ENCODE data around the gene PSMB8. TPM values are rescaled to one million over a fixed set of nuclear protein-coding genes. Genes with fewer than 3 reads are reported as not detected.

Gene PSMB8
- polyA plus RNA-seq, 1 donor (not counting 4 experiments of a cell fraction or from before 2014, with no cell fraction given), result 63.4 TPM

DNA sequence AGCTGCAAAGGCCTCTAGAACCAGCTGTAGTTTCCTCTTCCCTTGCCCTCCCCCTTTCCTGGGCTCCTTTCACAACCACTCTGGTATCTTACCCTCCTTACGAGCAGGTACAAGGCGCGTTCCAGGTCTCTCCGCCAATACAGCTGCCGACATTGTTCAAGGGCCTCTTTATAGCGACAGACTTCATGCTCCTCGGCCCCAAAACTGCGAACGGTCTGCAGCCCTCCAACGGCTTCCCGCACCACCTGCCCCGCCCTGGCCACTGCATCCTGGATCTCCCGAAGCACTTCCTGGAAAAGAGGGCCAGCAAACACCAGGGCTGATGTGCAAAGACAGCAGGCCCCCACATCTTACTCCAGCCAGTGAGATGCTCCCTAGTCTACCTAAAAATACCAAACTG lies 11.3 kb downstream of the PSMB8 start:
- Histone ChIP-seq H3K4me1 (ENCODE audit: control insufficient read depth, extremely low read depth, insufficient read depth, low read length) (peaks cover 12% of the 10 kb centered on the region), H3K27me3 (ENCODE audit: control insufficient read depth, extremely low read depth, insufficient read depth, low read length) (no peaks in the 10 kb centered on the region), H3K9ac (ENCODE audit: control insufficient read depth, extremely low read depth, insufficient read depth, low read length) (no peak overlapping the region), H3K9me3 (ENCODE audit: control insufficient read depth, low read depth, low read length) (no peaks in the 10 kb centered on the region), H3K9me1 (ENCODE audit: control insufficient read depth, extremely low read depth, insufficient read depth, low read length) (no peaks in the 10 kb centered on the region), H2AFZ (ENCODE audit: control insufficient read depth, low read length) (no peak overlapping the region), H3K27ac (ENCODE audit: control insufficient read depth, insufficient read depth, low read length) (no peak overlapping the region), H3K4me3 (ENCODE audit: control insufficient read depth in 2 of 3, extremely low read depth in 1 of 3, insufficient read depth in 2 of 3, low read depth in 1 of 3, low read length in 3 of 3) (no peak overlapping the region), H3K36me3 (ENCODE audit: control insufficient read depth in 2 of 2, extremely low read depth in 1 of 2, insufficient read depth in 2 of 2, low read length in 2 of 2) (peaks cover 27 to 40% of the 10 kb centered on the region in 2 experiments), H3K79me2 (ENCODE audit: control insufficient read depth, insufficient read depth, low read length) (peaks cover 16% of the 10 kb centered on the region), H3K4me2 (ENCODE audit: control insufficient read depth, extremely low read depth, insufficient read depth, low read depth, low read length) (no peak overlapping the region), H4K20me1 (ENCODE audit: control insufficient read depth, extremely low read depth, insufficient read depth, low read length) (no peaks in the 10 kb centered on the region)
- dilution Hi-C loops (cut with MboI; ENCODE audit: extremely low pct_ligation_motif_present, low sequenced_read_pairs), result no loop called here
- no peak for DNase-seq (ENCODE audit: low read depth, low spot score)
- no peak for TF ChIP-seq EZH2 (IDR thresholded peaks at IDR 0.05; ENCODE audit: low read length)
- TF ChIP-seq, protein P1, sequence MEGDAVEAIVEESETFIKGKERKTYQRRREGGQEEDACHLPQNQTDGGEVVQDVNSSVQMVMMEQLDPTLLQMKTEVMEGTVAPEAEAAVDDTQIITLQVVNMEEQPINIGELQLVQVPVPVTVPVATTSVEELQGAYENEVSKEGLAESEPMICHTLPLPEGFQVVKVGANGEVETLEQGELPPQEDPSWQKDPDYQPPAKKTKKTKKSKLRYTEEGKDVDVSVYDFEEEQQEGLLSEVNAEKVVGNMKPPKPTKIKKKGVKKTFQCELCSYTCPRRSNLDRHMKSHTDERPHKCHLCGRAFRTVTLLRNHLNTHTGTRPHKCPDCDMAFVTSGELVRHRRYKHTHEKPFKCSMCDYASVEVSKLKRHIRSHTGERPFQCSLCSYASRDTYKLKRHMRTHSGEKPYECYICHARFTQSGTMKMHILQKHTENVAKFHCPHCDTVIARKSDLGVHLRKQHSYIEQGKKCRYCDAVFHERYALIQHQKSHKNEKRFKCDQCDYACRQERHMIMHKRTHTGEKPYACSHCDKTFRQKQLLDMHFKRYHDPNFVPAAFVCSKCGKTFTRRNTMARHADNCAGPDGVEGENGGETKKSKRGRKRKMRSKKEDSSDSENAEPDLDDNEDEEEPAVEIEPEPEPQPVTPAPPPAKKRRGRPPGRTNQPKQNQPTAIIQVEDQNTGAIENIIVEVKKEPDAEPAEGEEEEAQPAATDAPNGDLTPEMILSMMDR (optimal IDR thresholded peaks at IDR 0.05 in 1 of 3, IDR thresholded peaks at IDR 0.05 in 1 of 3, conservative IDR thresholded peaks at IDR 0.05 in 1 of 3; ENCODE audit: extremely low read depth in 1 of 3, insufficient read depth in 2 of 3, low read length in 3 of 3), result no peak
- no peak for FAIRE-seq

DNA sequence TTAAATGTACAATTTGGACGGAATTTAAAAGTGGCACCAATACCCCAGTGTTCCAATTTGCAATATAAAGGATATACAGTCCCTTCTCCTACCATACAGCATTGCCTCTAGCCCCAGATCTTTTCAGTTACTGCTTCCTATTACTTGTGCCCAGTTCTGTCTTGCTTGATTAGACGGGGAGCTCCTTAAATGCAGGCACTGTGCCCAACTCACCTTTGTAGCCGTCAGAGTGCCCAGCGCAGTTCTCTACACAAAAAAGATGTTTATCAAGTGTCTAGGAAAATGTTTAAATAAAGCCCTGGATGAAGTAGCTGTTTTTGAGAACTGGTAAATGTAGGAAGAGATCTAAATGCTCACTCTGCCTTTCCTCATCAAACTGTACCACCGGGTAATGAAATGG lies 12.9 kb downstream of the PSMB8 start:
- Histone ChIP-seq H3K36me3 (ENCODE audit: control insufficient read depth in 2 of 2, extremely low read depth in 1 of 2, insufficient read depth in 2 of 2, low read length in 2 of 2) (peaks cover 29 to 40% of the 10 kb centered on the region in 2 experiments), H3K9me1 (ENCODE audit: control insufficient read depth, extremely low read depth, insufficient read depth, low read length) (no peaks in the 10 kb centered on the region), H3K4me1 (ENCODE audit: control insufficient read depth, extremely low read depth, insufficient read depth, low read length) (peaks cover 4% of the 10 kb centered on the region), H4K20me1 (ENCODE audit: control insufficient read depth, extremely low read depth, insufficient read depth, low read length) (no peaks in the 10 kb centered on the region), H3K4me3 (ENCODE audit: control insufficient read depth in 2 of 3, extremely low read depth in 1 of 3, insufficient read depth in 2 of 3, low read depth in 1 of 3, low read length in 3 of 3) (no peak overlapping the region), H3K4me2 (ENCODE audit: control insufficient read depth, extremely low read depth, insufficient read depth, low read depth, low read length) (no peak overlapping the region), H3K79me2 (ENCODE audit: control insufficient read depth, insufficient read depth, low read length) (peaks cover 4% of the 10 kb centered on the region), H3K27ac (ENCODE audit: control insufficient read depth, insufficient read depth, low read length) (no peak overlapping the region), H3K9ac (ENCODE audit: control insufficient read depth, extremely low read depth, insufficient read depth, low read length) (no peak overlapping the region), H3K27me3 (ENCODE audit: control insufficient read depth, extremely low read depth, insufficient read depth, low read length) (no peaks in the 10 kb centered on the region), H3K9me3 (ENCODE audit: control insufficient read depth, low read depth, low read length) (no peaks in the 10 kb centered on the region), H2AFZ (ENCODE audit: control insufficient read depth, low read length) (no peak overlapping the region)
- TF ChIP-seq, protein P1 (optimal IDR thresholded peaks at IDR 0.05 in 1 of 3, IDR thresholded peaks at IDR 0.05 in 1 of 3, conservative IDR thresholded peaks at IDR 0.05 in 1 of 3; ENCODE audit: extremely low read depth in 1 of 3, insufficient read depth in 2 of 3, low read length in 3 of 3), result no peak
- TF ChIP-seq EZH2 (IDR thresholded peaks at IDR 0.05; ENCODE audit: low read length), result no peak
- DNase-seq (ENCODE audit: low read depth, low spot score) (no peak), FAIRE-seq (no peak)
- dilution Hi-C loops (cut with MboI; ENCODE audit: extremely low pct_ligation_motif_present, low sequenced_read_pairs), result no loop called here

All from keratinocyte (primary cell).